Mesenchymal stem cell (in vitro differentiated cells and primary cell): Measurements from ENCODE around the gene BCL7A.

Experiments
- DNase-seq: peaks from one replicate; pipeline ENCODE4 v3.0.0-alpha.2; 2013
- H2AFZ ChIP-seq: one replicate; pipeline ENCODE4 v1.6.1; 2013; ENCODE audit warnings: low read depth, mild to moderate bottlenecking, control low read depth, inconsistent platforms, low read length, moderate library complexity
- H2AK5ac ChIP-seq: 2 replicates; pipeline ENCODE4 v1.6.1; 2013; ENCODE audit warnings: low read length, moderate library complexity, mild to moderate bottlenecking, inconsistent platforms; ENCODE audit not compliant: severe bottlenecking
- H2BK120ac ChIP-seq: one replicate; pipeline ENCODE4 v1.6.1; 2013; ENCODE audit warnings: low read depth, mild to moderate bottlenecking, inconsistent platforms, low read length, moderate library complexity
- H2BK12ac ChIP-seq, 2 experiments: one replicate each; pipeline ENCODE4 v1.6.1; 2013; ENCODE audit warnings: inconsistent platforms in 2 of 2, low read length in 2 of 2, mild to moderate bottlenecking in 2 of 2, moderate library complexity in 2 of 2, control low read depth in 1 of 2
- H2BK15ac ChIP-seq: one replicate; pipeline ENCODE4 v1.6.1; 2013; ENCODE audit warnings: mild to moderate bottlenecking, low read depth, inconsistent platforms; ENCODE audit not compliant: poor library complexity, severe bottlenecking
- H2BK5ac ChIP-seq: 2 replicates; pipeline ENCODE4 v1.6.1; 2013; ENCODE audit warnings: low read depth, mild to moderate bottlenecking, low read length, control low read depth, inconsistent platforms; ENCODE audit not compliant: poor library complexity, severe bottlenecking
- H3K14ac ChIP-seq, 2 experiments: one replicate each; pipeline ENCODE4 v1.6.1; 2013; ENCODE audit warnings: inconsistent platforms in 2 of 2, low read length in 2 of 2, control low read depth in 1 of 2, mild to moderate bottlenecking in 1 of 2, moderate library complexity in 1 of 2
- H3K18ac ChIP-seq, 2 experiments: one replicate each; pipeline ENCODE4 v1.6.1; 2013; ENCODE audit warnings: inconsistent platforms in 2 of 2, low read length in 2 of 2, control low read depth in 1 of 2, low read depth in 1 of 2, mild to moderate bottlenecking in 1 of 2
- H3K23ac ChIP-seq, 2 experiments: one replicate each; pipeline ENCODE4 v1.6.1; 2013; ENCODE audit warnings: inconsistent platforms in 2 of 2, low read length in 2 of 2, mild to moderate bottlenecking in 2 of 2, moderate library complexity in 2 of 2, control low read depth in 1 of 2
- H3K27ac ChIP-seq: 2 replicates; pipeline ENCODE4 v1.5.1; 2013; ENCODE audit warnings: mild to moderate bottlenecking, moderate library complexity, low read length, control low read depth, inconsistent platforms; ENCODE audit not compliant: poor library complexity, severe bottlenecking
- H3K27me3 ChIP-seq, 2 experiments: 2 replicates each; pipeline versions ENCODE4 v1.6.1 to v1.7.0; 2013; ENCODE audit warnings: low read length in 2 of 2, mild to moderate bottlenecking in 2 of 2, moderate library complexity in 2 of 2, control low read depth in 1 of 2, inconsistent platforms in 1 of 2; ENCODE audit not compliant: control insufficient read depth in 1 of 2, insufficient read depth in 1 of 2
- H3K36me3 ChIP-seq, 2 experiments: 2 replicates each; pipeline versions ENCODE4 v1.6.1 to v1.7.0; 2013; ENCODE audit warnings: low read length in 2 of 2, control low read depth in 1 of 2, inconsistent platforms in 1 of 2, low read depth in 1 of 2, mild to moderate bottlenecking in 1 of 2; ENCODE audit not compliant: insufficient read depth in 2 of 2, control insufficient read depth in 1 of 2
- H3K4ac ChIP-seq, 2 experiments: one replicate each; pipeline ENCODE4 v1.6.1; 2013; ENCODE audit warnings: inconsistent platforms in 2 of 2, low read length in 2 of 2, mild to moderate bottlenecking in 2 of 2, moderate library complexity in 2 of 2, control low read depth in 1 of 2, low read depth in 1 of 2
- H3K4me1 ChIP-seq: 2 replicates; pipeline ENCODE4 v1.6.1; 2013; ENCODE audit warnings: low read depth, low read length, control low read depth; ENCODE audit not compliant: control insufficient read depth, insufficient read depth
- H3K4me2 ChIP-seq: 2 replicates; pipeline ENCODE4 v1.6.1; 2013; ENCODE audit warnings: low read length, mild to moderate bottlenecking, inconsistent platforms; ENCODE audit not compliant: poor library complexity, severe bottlenecking
- H3K4me3 ChIP-seq, 2 experiments: 2 replicates each; pipeline versions ENCODE4 v1.5.1 to v1.7.0; 2013; ENCODE audit warnings: low read length in 2 of 2, mild to moderate bottlenecking in 2 of 2, control low read depth in 1 of 2, low read depth in 1 of 2; ENCODE audit not compliant: insufficient read depth in 1 of 2
- H3K79me1 ChIP-seq: replicated peaks from 2 replicates; pipeline ENCODE4 v1.6.1; 2013; ENCODE audit warnings: mild to moderate bottlenecking, control low read depth, low read length, inconsistent platforms; ENCODE audit not compliant: poor library complexity, severe bottlenecking
- H3K9ac ChIP-seq: 2 replicates; pipeline ENCODE4 v1.7.0; 2013; ENCODE audit warnings: mild to moderate bottlenecking, low read length, moderate library complexity
- H3K9me3 ChIP-seq: 2 replicates; pipeline ENCODE4 v1.7.0; 2013; ENCODE audit warnings: mild to moderate bottlenecking, low read length; ENCODE audit not compliant: control insufficient read depth
- H4K8ac ChIP-seq: one replicate; pipeline ENCODE4 v1.6.1; 2013; ENCODE audit warnings: inconsistent platforms, mild to moderate bottlenecking, low read length, moderate library complexity
- H4K91ac ChIP-seq: one replicate; pipeline ENCODE4 v1.6.1; 2013; ENCODE audit warnings: mild to moderate bottlenecking, low read length, inconsistent platforms
- WGBS: methylation state at CpG from one replicate; pipeline ENCODE4 v1.1.7; 2013; ENCODE audit warnings: mixed read lengths; 5-methylcytosine and 5-hydroxymethylcytosine counted together

Gene BCL7A

DNA sequence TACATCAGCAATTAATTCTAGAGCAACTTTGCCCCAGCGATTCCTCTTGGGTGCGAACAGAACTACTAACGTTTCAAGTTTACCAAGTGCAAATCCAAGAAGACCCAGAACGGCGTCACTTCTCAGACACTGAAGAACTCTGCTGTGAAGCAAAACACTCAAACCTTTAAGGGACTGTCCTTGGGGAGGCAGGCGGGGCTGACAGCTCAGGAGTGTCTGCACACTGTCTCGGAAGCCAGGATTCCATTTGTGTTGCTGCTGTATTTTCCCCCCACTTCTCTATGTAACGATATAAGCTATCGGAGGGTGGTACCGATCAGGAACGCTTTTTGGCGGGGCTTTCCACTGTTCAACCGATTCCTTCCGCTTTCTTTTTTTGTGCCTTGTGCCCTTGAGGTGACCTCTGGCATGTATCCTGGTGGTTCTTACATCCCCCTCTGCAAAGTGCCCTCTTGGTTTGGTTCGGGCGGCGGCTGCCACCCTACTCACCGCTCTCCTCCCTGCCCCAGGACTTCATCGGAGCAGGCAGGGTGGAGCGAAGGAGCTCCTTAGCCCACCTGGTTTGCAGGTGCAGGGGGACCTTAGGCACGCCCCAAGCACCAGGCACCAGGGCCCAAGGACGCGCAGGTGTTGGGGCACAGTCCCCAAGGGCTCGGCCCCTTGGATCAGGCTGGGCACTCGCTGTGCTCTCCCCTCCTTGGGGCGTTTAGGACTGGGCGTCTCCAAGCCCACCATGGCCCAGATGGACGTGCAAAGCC, 37.7 kb downstream of the BCL7A start:
- no peak overlapping the region for H3K23ac ChIP-seq
- H2BK120ac ChIP-seq: no peak overlapping the region
- no peak overlapping the region for H3K18ac ChIP-seq
- H2BK12ac ChIP-seq: no peak overlapping the region
- peaks cover 3% of the 10 kb centered on the region for H3K79me1 ChIP-seq
- no peak overlapping the region for H3K27ac ChIP-seq
- H3K4me1 ChIP-seq: peaks cover 28% of the 10 kb centered on the region
- H4K91ac ChIP-seq: no peak overlapping the region
- no peak for DNase-seq
- H2AK5ac ChIP-seq: no peak overlapping the region
- H4K8ac ChIP-seq: no peak overlapping the region
- no peak overlapping the region for H2BK15ac ChIP-seq
- H2BK5ac ChIP-seq: no peak overlapping the region
- peak overlapping the region in 1 of 2 experiments; percentile 35 for H3K4ac ChIP-seq
- no peak overlapping the region for H3K4me2 ChIP-seq
- 96% methylated on average over 28 of the region's 28 CpGs for WGBS
- no peaks in the 10 kb centered on the region for H3K9me3 ChIP-seq
- H3K9ac ChIP-seq: no peak overlapping the region
- H3K4me3 ChIP-seq: no peak overlapping the region
- no peak overlapping the region for H2AFZ ChIP-seq
- peaks cover 6 to 66% of the 10 kb centered on the region in 2 experiments for H3K36me3 ChIP-seq
- H3K14ac ChIP-seq: no peak overlapping the region
- H3K27me3 ChIP-seq: no peaks in the 10 kb centered on the region

DNA sequence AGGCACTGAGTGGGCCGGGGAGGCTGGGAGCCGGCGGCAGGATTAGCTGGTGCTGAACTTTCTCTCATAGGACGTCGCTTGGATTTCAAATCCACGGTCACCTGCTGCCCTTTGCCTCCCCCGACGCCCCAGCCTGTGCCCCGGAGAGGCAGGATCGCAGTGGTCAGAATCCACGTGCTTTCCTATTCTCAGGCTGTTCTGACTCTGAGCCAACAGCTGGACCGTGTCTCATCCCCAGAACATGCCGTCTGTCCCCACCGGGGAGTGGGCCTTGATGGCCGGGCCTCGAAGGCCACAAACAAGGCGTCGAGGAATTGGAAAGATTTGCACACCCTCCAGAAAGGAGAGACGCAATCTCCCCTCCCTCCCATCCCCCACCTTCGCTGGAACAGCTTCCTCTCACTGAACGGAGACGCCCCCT, 38.4 kb downstream of the BCL7A start:
- no peaks in the 10 kb centered on the region for H3K9me3 ChIP-seq
- peaks cover 2% of the 10 kb centered on the region for H3K79me1 ChIP-seq
- no peak overlapping the region for H2BK120ac ChIP-seq
- no peak overlapping the region for H2AFZ ChIP-seq
- no peak overlapping the region for H3K18ac ChIP-seq
- no peak overlapping the region for H3K4me3 ChIP-seq
- H3K14ac ChIP-seq: no peak overlapping the region
- H3K4ac ChIP-seq: no peak overlapping the region
- no peak overlapping the region for H2BK12ac ChIP-seq
- H2BK5ac ChIP-seq: no peak overlapping the region
- no peaks in the 10 kb centered on the region for H3K27me3 ChIP-seq
- H3K9ac ChIP-seq: no peak overlapping the region
- 80% methylated on average over 22 of the region's 22 CpGs for WGBS
- peaks cover 27% of the 10 kb centered on the region for H3K4me1 ChIP-seq
- H2AK5ac ChIP-seq: no peak overlapping the region
- H4K8ac ChIP-seq: no peak overlapping the region
- no peak overlapping the region for H3K4me2 ChIP-seq
- H3K36me3 ChIP-seq: peaks cover 6 to 61% of the 10 kb centered on the region in 2 experiments
- H3K27ac ChIP-seq: no peak overlapping the region
- no peak overlapping the region for H2BK15ac ChIP-seq
- no peak for DNase-seq
- H3K23ac ChIP-seq: no peak overlapping the region
- no peak overlapping the region for H4K91ac ChIP-seq

DNA sequence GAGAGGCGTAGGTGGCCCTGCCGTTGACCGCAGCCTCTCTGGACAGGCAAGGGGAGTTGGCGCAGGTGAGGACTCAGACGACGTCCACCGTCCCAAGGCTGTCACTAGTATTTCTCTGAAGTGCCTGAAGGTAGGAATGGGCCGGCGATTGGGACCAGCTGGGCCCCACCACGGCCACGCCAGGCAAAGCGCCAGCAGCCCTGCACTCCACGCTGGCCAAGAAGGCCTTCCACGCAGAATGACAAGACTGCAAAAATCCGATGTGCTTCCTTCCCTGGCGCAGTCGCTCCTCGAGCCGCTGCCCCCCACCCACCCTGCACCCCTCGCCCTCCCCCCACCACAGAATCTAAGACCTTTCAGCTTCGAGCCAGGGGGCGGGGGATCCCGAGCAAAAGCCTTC, 39.6 kb downstream of the BCL7A start:
- Histone ChIP-seq H2BK120ac (no peak overlapping the region), H3K27me3 (no peaks in the 10 kb centered on the region), H3K9ac (no peak overlapping the region), H3K4me3 (no peak overlapping the region), H3K4ac (no peak overlapping the region), H3K18ac (no peak overlapping the region), H2AK5ac (no peak overlapping the region), H3K9me3 (no peaks in the 10 kb centered on the region), H3K27ac (no peak overlapping the region), H4K8ac (no peak overlapping the region), H3K4me1 (peaks cover 31% of the 10 kb centered on the region), H2BK15ac (no peak overlapping the region), H3K23ac (no peak overlapping the region), H3K4me2 (no peak overlapping the region), H2BK5ac (no peak overlapping the region), H4K91ac (no peak overlapping the region), H3K36me3 (peaks cover 6 to 50% of the 10 kb centered on the region in 2 experiments), H2BK12ac (no peak overlapping the region), H2AFZ (no peak overlapping the region), H3K14ac (no peak overlapping the region), H3K79me1 (peaks cover 3% of the 10 kb centered on the region)
- no peak for DNase-seq
- WGBS: 98% methylated on average over 22 of the region's 23 CpGs

DNA sequence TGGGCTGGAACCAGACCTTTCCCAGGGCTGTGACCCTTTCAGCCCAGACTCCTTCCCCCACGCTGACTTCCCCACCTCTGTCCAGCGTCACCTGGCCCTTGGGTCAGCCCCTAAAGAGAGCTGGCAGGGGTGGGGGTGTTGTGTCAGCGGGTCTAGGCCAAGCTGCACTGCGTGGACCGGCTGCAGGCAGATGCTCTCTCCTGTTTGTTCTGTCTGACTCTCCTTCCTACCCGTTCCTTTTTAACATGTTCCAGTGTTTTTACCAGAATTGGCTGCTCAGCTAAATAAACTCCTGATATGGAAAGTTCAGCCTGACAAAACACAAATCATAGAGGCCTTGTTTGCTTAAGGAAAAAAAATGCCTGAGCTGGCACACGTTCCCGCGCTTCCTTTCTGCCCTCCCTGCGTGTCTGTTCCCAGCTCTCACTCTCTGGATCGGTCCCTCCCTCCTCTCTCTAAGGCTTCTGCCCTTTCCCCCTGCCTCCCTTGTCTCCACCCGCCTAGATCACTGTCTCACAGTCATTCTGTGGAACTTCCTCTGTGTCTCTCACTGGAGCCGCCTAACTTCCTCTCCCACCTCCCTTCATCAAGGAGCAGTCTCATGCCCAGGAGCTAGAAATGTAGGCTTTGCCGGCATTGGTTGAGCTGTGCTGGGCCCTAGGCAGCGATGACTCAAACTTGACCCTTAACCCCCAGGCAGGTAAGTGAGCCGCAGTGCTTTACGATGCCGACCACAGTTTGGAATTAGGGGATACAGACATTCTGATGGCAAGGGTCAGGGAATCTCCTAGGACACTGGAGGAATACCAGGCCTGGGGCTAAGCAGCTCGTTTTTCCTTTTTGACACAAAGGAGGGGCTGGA, 41.4 kb downstream of the BCL7A start:
- 15% methylated on average over 19 of the region's 19 CpGs for WGBS
- Histone ChIP-seq H3K23ac (no peak overlapping the region), H3K27me3 (no peaks in the 10 kb centered on the region), H3K4me2 (no peak overlapping the region), H2AFZ (peak overlapping the region; percentile 6), H3K9me3 (no peaks in the 10 kb centered on the region), H4K91ac (peak overlapping the region; percentile 93), H2BK12ac (peak overlapping the region; percentile 94 to 95), H4K8ac (peak overlapping the region; percentile 93), H3K4me1 (peaks cover 33% of the 10 kb centered on the region), H3K18ac (peak overlapping the region; percentile 94 to 98), H2BK120ac (peak overlapping the region; percentile 88), H2BK5ac (peak overlapping the region; percentile 76), H3K36me3 (peaks cover 6 to 33% of the 10 kb centered on the region in 2 experiments), H3K4me3 (peak overlapping the region in 1 of 2 experiments; percentile 51), H3K14ac (peak overlapping the region in 1 of 2 experiments; percentile 79), H3K9ac (peak overlapping the region; percentile 75), H3K27ac (peak overlapping the region; percentile 72), H3K79me1 (peaks cover 7% of the 10 kb centered on the region), H2BK15ac (peak overlapping the region; percentile 68), H3K4ac (peak overlapping the region; percentile 79 to 94), H2AK5ac (peak overlapping the region; percentile 42)
- peak; percentile 90 for DNase-seq
